Ovary (tissue), 3 donors: ENCODE results near the gene ABLIM2.

Experiments used
- CTCF ChIP-seq, 3 donors: fragments of 450-650 bp in 2 of 3; fragments of 200-600 bp in 1 of 3; IDR thresholded peaks; one replicate each; pipeline versions ENCODE4 v1.5.1 to v1.8.0; 2016 to 2022; ENCODE audit warnings: antibody characterized with exemption in 3 of 3, mild to moderate bottlenecking in 1 of 3
- POLR2A ChIP-seq: fragments of 450-650 bp; IDR thresholded peaks from one replicate; pipeline ENCODE4 v1.6.1; 2017; ENCODE audit warnings: antibody characterized with exemption, mild to moderate bottlenecking, moderate library complexity
- donor health status: DM: no; HTN: no; CAD: no.

- TF ChIP-seq POLR2A (no peak), CTCF (IDR thresholded peaks at IDR 0.05) (no peak)
These were observed 31.2 kb upstream of the ABLIM2 start for GRCh38 chr4:8189551-8190466.
